NCI-H1105 treated with DMSO at 0.1 percent for 48 hours (cell line): ENCODE data around the gene TAS2R3.
"Not testable (repeated sequence)": the region's sequence is repeated elsewhere in the genome, so short reads cannot be mapped to it uniquely, and the experiment has no call there.

Experiments
- DNase-seq: peaks from one replicate; lab custom pipeline; 2025; lab: John Stamatoyannopoulos, UW

TAS2R3 gene, protein sequence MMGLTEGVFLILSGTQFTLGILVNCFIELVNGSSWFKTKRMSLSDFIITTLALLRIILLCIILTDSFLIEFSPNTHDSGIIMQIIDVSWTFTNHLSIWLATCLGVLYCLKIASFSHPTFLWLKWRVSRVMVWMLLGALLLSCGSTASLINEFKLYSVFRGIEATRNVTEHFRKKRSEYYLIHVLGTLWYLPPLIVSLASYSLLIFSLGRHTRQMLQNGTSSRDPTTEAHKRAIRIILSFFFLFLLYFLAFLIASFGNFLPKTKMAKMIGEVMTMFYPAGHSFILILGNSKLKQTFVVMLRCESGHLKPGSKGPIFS

DNA sequence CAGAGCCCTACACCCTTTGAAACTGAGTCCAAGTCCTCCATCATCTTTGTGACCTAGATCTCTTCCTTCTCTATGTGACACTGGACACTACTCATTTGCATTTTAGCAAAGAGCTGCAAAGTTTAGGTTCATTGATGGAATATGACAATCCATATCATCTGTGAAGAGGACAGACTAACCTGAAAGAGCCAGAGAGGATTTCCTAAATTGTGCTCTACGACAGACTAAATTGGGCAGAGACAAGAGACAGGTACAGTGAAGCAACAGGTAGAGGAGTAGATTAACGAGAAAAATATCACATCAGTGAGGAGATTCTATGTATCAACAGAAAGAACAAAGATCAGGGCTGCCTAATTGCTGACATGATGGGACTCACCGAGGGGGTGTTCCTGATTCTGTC lies at the start of gene TAS2R3:
Gene TAS2R3 (plus strand): TSS at position 301 of the 400 bp plus-strand sequence. CDS start 62 bp downstream, at position 363.
- no peak for DNase-seq

DNA sequence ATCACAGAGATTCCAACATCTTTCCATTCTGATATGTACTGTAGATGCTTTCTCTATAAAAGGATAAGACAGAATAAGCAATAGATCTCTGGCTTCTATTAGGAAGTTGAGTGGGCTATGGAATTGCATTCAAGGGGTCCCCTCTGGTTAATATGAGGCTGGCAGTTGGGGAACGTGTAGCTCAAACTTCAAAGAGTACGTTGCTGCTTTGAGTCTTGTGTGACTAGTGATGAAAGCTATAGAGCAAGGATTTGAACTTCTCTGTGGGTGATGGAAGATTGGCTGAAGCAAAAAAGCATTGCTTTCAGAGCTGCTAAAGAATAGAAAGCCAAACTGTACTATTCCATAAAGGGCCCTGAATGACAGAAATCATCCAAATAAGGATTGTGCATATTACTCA lies 49.3 kb upstream of the TAS2R3 start:
- no peak for DNase-seq

DNA sequence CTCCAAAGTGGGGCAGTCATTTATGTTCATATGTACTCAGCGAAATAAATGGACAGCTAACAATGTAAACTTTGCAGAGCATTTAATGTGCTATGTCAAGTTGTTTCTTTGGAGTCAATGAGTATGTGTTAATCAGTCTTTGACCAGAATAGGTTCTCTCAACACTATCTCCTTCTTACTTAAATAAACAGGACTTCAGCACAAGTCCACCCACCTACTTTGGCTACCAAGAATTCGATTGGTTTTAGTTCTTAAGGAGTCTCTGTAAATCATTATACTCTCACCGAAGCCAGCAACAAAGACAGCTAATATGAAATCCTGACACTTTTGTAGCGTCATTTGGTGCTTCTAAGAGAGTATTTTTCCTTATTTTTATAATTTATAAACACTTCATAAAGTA lies 48.9 kb upstream of the TAS2R3 start:
- DNase-seq, result no peak

DNA sequence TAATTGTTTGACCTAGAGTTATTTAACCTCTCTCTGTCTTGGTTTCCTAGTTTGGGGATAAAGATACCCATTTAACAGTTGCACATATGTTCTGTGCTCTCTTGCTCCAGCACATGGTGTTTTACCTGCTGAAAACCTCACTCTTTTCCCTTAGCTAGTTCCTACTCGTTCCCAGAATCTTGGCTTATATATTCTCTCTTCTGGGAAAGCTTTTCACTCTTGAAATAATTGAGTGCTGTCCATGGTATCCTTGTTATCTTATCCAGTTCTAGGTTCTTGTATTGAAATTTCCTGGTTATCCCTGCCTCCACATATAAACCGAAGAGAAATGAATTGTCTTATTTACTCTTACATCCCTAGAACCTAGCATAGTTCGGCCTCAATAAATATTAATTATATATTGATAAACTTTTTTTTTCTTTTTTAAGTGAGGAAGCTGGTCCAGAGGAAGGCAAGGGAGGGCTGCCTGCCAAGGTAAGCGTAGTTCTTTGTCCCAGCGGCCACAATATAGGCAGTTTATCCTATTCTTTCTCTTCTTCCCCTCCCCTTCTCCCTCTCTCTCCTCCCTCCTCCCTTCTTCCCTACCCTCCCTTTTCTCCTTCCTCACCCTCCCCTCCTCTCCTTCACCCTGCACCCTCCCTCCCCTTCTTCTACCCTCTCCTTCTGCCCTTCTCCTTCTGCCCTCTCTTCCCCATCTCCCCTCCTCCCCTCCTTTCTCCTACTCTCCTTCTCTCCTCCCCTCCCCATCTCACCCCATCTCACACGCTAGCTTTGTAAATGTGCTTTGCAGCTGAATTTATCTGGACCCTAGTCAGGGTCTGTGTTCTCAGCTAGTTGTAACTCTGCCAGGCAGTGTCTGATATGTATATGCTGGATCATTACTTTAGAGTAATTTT lies 47.9 kb upstream of the TAS2R3 start:
- DNase-seq, result no peak

DNA sequence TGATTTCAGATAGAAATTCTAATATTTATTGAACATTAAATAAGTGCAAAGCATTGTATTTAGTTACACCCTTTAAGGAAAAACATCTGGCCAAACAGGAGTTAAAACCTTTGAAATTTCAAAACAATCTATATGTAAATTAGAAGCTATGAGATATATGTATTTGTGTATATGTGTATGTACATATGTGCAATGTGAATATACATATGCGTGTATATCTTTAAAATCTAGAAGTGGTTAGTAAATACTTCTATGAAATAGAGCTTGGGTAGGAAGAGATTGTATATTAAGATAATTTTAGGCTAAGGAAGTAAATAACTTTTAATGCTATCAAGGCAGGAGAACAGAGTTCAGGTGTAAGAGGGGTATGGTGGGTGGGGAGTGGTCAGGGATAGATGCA lies 46.4 kb upstream of the TAS2R3 start:
- DNase-seq, result no peak

DNA sequence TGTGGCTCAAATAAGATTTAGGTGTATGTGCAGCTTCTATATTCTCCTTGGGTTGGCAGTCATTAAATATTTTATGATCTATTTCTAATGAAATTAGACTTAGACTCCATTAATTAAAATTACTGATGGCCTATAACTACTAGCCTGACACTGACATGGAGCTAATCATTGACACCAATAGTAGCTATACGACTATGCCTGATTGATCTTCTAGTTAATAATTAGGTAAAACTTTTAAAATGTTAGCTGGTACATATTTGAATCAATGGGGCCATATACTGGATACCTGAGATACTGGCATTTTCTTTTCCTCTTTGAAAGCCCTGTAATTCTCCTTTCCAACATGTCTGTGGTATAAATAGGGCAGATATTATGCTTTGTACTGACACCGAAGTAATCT lies 41.4 kb upstream of the TAS2R3 start:
- DNase-seq, result no peak

DNA sequence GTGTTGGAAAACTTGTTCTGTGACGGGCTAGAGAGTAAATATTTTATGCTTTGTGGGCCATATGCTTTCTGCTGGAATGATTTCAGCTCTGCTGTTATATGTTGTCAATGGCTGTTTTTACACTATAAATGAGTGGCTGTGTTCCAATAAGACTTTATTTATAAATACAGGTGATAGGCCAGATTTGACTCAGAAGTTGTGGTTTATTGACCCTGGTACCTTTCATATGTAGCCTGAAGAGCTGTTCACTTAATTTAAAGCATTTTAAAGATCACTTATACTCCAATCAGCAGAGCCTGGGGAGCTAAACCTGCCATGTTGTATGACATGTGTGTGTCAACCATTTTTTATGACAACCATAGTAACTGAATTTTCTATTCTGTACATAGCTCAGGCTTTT lies 34.9 kb upstream of the TAS2R3 start:
- no peak for DNase-seq

DNA sequence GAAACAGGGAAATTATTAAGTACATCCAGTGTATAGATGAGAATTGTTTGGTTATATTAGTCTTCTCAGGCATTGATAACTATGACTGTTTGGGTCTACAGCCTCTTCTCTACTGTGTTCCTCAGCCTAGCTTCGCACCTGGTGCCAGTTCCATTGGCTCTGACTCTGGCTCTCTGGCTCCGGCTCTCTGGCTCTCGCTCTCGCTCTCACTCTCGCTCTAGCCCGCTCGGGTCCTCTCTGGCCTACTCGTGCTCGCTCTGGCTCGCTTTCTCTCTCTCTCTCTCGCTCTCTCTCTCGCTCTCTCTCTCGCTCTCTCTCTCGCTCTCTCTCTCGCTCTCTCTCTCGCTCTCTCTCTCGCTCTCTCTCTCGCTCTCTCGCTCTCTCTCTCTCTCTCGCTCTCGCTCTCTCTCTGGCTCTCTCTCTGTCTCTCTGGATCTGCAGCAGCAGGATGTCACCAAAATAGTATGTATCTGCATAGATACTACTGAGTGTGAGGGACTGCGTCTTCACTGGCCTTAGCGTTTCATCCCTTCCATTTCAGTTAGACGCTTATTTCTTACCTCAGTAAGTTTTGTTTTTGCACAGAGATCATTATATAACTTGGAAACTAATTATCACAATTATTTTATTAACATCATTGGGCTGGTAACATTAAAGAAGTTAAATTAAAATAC lies 32.3 kb upstream of the TAS2R3 start:
- DNase-seq, result no peak

DNA sequence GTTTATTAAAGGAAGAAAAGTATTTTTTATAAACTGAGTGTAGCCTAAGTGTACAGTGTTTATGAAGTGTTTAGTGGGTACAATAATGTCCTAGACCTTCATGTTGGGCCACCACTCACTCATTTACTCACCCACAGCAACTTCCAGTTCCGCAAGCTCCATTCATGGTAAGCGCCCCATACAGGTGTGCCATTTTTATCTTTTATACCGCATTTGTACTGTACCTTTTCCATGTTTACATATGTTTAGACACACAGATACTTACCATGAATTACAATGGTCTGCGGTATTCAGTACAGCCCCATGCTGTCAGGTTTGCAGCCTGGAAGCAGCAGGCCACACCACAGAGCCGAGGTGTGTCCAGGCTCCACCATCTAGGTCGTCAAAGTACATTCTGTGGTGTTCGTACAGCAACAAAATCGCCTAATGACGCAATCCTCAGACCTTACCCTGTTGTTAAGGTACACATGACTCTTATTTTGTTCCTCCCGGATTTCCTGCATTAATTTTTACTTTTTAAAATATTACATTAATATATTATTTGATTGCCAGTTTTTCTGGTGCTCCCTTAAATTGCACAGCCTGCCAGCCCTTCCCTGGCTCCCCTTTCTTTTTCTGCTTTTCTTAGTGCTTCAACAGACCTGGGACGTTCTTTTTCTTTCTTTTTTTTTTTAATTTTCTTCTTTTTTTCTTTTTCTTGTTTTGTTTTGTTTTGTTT lies 26.6 kb upstream of the TAS2R3 start:
- no peak for DNase-seq

DNA sequence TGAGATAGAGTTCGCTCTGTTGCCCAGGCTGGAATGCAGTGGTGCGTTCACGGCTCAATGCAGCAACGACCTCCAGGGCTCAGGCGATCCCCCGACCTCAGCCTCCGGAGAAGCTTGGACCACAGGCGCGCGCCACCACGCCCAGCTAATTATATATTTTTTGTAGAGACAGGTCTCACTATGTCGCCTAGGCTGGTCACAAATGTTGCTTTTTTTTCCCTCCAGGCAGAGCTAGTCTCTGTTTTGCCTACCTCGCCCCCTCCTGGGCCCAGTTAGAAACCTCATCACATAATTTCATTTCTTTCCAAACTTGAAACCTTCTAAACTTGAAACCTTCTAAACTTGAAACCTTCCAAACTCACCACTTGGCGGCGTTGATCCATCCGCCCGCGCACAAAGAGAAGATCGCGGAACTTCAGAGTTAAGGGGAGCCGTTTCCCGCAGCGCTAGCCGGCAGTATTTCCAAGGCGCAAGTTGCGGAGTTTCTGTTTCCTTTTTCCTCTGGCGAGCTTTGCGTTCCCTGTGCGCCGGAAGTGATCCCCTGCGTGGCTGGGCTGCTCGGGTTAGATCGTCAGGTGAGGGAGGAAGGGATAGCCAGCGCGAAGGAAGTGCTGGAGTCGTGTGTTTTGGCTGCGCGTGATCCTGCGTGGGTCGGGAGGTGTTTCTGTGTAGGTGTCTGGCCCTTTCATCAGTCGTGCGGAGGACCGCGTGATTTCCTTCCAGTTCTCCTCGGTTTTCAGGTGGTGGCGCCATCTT lies 25.9 kb upstream of the TAS2R3 start, which contains the start of gene SSBP1:
Gene SSBP1 (plus strand): TSS at position 523 of the 756 bp plus-strand sequence. CDS start 809 bp downstream, outside the sequence.
- peak; percentile 98 for DNase-seq

DNA sequence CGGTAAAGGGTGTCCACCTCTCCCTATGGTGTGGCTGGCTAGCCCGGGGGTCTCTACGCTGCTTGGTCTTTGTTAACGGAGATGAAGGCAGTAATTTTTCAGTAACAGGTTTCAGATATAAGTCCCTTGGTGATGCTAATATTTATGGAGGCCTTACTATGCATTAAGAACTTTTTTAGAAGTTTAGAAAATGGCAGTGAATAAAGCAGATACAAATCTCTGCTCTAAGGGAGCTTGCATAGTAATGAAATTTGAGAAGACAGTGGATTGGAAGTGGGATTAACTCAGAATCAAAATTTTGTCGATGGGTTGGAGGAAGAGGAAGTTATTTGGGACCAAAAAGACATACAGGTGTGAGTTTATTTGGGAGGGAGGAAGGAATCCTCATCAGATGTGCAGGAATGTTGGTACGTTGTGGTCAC lies 25.3 kb upstream of the TAS2R3 start:
- no peak for DNase-seq

DNA sequence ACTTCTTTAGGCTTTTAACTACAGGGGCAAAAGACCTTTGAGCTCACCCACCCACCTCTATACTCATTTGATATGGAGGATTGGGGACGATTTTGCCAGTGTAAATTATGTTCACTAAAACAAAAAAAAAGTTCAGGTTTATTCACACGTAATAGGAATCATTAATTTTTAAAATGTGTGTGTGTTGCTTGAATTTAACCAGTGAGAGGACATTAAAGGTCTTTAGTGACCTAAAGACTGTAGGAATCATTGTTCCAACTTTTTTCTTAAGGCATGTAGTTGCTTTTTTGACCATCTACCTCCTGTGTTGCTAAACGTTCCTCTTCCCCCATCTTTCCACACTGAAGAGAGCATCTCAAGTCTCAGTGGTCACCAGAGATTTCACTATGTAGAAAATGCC lies 24.6 kb upstream of the TAS2R3 start:
- no peak for DNase-seq

DNA sequence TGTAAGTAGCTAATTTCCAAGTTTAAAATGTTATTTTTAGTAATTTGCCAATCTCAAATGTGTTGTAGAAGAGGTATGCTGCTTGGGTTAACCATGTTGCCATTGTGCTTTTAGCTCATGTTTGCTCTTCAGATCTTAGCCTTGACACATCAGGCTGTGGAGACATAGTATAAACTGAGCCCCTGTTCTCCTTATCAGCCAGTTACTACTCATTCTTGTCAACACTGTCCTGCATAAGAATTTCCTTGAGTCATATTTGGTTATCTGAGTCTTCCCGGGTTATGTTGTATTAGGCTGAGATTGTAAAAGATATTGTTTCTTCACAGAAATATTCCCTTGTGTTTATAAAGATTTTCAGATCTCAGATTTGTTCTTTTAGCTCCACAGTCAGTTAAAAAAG lies 21.7 kb upstream of the TAS2R3 start:
- no peak for DNase-seq

DNA sequence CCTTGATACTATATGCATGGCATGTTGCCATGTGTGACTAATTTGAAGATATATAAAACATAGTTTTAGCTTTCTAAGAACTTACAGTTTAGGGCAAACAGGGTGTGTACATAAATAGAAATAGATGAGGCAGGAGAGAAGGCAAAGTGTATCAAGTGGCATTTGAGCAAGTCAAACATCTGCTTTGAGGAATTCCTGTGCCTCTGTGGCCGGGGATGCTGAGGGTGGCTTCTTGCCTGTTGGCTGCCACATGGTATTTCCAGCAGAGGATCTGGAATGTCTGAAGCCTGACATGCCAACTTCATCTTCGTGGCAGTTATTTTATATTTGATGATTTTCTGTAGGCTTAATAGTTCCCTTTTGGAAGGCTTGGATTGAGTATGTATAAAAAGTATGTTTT lies 19.8 kb upstream of the TAS2R3 start:
- DNase-seq, result no peak

DNA sequence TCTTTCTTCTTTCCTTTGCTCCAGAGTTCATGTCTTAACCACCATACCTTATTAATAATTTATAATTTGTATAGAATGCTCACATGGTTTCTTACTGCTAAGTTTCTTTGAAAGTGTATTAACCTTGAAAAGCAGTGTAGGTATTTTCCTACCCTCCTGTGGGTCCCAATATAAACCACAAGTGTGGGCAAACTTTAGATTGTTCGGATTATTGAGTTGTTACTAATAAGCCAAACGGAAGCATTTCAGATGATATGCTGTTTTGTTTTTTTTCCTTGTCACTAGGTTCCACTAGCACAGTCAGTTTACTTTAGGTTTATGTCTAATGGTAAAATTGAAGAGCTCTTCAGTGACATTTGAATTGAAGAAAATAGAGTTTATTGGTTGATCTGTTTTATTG lies 15.5 kb upstream of the TAS2R3 start:
- no peak for DNase-seq

DNA sequence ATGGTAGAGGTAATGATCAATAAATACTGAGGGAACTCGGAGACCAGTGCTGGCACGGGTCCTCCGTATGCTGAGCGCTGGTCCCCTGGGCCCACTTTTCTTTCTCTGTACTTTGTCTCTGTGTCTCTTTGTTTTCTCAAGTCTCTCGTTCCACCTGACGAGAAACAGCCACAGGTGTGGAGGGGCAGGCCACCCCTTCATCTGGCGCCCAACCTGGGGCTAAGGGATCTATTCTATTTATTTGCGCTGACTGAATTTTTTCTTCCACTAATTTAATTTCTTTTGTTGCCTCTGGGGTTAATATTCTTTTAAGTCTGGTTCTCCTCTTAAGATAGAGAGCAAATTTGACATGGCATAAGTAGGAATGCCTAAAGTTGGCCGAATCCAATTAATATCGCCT lies 12.0 kb upstream of the TAS2R3 start:
- not testable (repeated sequence) for DNase-seq

DNA sequence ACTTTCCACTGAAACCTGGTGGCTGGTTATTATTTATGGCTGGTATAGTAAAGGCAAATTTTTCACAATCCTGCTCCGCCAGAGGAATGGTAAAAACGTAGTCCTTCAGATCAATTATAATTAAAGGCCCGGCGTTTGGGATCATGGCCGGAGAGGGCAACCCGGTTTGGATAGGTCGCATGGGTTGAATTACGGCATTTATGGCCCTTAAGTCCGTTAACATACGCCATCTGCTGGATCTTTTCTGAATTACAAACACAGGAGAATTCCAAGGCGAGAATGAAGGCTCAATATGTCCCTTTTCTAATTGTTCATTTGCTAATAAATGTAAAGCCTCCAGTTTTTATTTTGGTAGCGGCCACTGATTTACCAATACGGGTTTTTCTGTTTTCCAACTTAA lies 11.3 kb upstream of the TAS2R3 start:
- DNase-seq, result no peak

DNA sequence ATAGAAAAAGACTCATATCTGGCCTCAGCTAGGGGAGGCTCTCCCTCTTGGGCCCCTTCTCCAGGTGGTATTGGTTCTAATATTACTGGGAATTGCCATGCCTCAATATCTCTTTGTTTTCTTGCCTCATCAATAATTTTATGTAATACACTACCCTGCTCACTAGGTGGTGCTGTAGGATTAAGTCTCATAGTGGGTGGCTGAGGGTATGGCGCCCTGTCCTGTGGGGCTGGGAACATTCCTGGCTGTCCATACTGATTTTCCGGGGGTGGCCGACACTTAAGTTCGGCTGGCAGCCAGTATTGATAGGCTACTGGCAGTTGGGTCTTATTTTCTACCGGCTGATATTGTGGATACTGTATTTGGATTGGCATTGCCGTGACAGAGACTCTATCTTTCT lies 9.0 kb upstream of the TAS2R3 start:
- no peak for DNase-seq

DNA sequence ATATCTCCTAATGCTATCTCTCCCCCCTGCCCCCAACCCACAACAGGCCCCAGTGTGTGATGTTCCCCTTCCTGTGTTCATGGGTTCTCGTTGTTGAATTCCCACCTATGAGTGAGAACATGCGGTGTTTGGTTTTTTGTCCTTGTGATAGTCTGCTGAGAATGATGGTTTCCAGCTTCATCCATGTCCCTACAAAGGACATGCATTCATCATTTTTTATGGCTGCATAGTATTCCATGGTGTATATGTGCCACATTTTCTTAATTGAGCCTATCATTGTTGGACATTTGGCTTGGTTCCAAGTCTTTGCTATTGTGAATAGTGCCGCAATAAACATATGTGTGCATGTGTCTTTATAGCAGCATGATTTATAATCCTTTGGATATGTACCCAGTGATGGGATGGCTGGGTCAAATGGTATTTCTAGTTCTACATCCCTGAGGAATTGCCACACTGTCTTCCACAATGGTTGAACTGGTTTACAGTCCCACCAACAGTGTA lies 6.2 kb downstream of the TAS2R3 start:
- not testable (repeated sequence) for DNase-seq

DNA sequence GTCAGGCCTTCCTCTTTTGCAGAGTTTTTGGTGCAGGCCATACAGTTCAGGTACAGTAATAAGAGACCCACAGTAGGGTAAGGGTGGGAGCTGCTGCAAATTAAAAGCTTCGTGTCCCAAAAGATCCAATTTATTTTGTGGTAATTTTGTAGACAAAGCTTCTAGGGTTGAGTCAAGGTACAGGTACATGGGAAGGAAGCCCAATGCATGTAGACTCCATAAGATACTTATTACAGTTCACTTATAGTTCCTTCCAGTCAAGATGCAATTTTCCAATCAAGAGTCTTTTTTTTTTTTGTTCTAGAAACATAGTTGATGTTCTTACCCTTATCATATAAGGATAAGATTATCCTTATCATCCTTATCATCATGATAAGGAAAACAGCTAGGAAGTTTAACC lies 12.5 kb downstream of the TAS2R3 start, which contains the start of gene TAS2R4:
Gene TAS2R4 (plus strand): TSS at position 301 of the 400 bp plus-strand sequence. CDS start 1,815 bp downstream, outside the sequence.
- DNase-seq, result no peak
